Measurements from ENCODE around the gene MALT1. TPM values are rescaled to one million over a fixed set of nuclear protein-coding genes. Genes with fewer than 3 reads are reported as not detected.
"Not testable (repeated sequence)": the region's sequence is repeated elsewhere in the genome, so short reads cannot be mapped to it uniquely, and the experiment has no call there.

MALT1 gene
- total RNA-seq, 2 experiments from 2014 or later = 14.4 to 18.5 TPM

GRCh38 chr18:58639751-58640427 is 31.4 kb upstream of the MALT1 start:
- no peak for TF ChIP-seq CTCF (conservative IDR thresholded peaks at IDR 0.05; ENCODE audit: low read length)
- TF ChIP-seq EZH2phosphoT487 (IDR thresholded peaks at IDR 0.05; ENCODE audit: borderline replicate concordance, low read depth, low read length) = no peak
- POLR2A ChIA-PET = no interaction called here
- H3K9me3 ChIP-seq (ENCODE audit: low read length) = no peaks in the 10 kb centered on the region

DNA sequence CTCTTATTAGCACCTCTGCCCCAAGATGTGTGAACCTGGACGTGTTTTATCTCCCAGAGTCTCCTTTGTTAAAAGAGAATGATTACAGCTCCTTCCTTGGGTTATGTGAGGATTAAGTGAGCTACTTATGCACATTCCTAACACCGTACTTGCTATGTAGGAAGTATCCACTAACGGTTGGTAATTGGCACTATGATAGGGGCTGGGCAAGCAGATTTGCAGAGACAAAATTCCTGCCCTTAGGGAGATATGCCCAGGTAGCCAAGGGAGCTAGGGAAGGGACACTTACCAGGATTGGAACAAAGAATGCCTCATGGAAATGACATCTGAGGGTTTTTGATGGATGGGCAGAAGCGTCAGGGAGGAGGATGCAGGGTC is 30.8 kb upstream of the MALT1 start:
- Histone ChIP-seq H3K9me3 (ENCODE audit: low read length) (no peaks in the 10 kb centered on the region), H3K36me3 (ENCODE audit: insufficient read depth, low read length) (no peaks in the 10 kb centered on the region), H3K4me2 (ENCODE audit: low read length) (no peak overlapping the region), H3K9me2 (ENCODE audit: insufficient read depth, low read length) (no peaks in the 10 kb centered on the region), H2AFZ (ENCODE audit: low read length) (no peak overlapping the region), H4K20me1 (ENCODE audit: insufficient read depth, low read length) (no peaks in the 10 kb centered on the region), H3K4me1 (ENCODE audit: insufficient read depth, low read length, poor library complexity, severe bottlenecking) (peaks cover 9% of the 10 kb centered on the region), H3K27ac (ENCODE audit: low read depth, low read length, poor library complexity, severe bottlenecking) (no peak overlapping the region), H3K4me3 (ENCODE audit: low read depth, low read length, poor library complexity, severe bottlenecking) (no peak overlapping the region), H3K79me2 (ENCODE audit: insufficient read depth, low read depth, low read length) (no peaks in the 10 kb centered on the region)
- no TSS peak for BruUV-seq (replicated peaks)
- TF ChIP-seq EZH2phosphoT487 (IDR thresholded peaks at IDR 0.05; ENCODE audit: borderline replicate concordance, low read depth, low read length) (no peak), CTCF (conservative IDR thresholded peaks at IDR 0.05; ENCODE audit: low read length) (no peak)
- CTCF ChIA-PET (ENCODE audit: unreplicated experiment) = no interaction called here
- POLR2A ChIA-PET = no interaction called here
- intact Hi-C loops (cut with micrococcal nuclease; ENCODE audit: unreplicated experiment) = no loop called here
- no peak for DNase-seq (ENCODE audit: low spot score)

More at GRCh38 chr18:58639751-58640427, 31.4 kb upstream of the MALT1 start:
- no TSS peak for BruUV-seq (replicated peaks)
- no peak for DNase-seq (ENCODE audit: low spot score)
- H3K9me2 ChIP-seq (ENCODE audit: insufficient read depth, low read length) = no peaks in the 10 kb centered on the region
- H4K20me1 ChIP-seq (ENCODE audit: insufficient read depth, low read length) = no peaks in the 10 kb centered on the region
- H3K4me2 ChIP-seq (ENCODE audit: low read length) = no peak overlapping the region
- no peaks in the 10 kb centered on the region for H3K36me3 ChIP-seq (ENCODE audit: insufficient read depth, low read length)
- intact Hi-C loops (cut with micrococcal nuclease; ENCODE audit: unreplicated experiment) = no loop called here
- H3K4me1 ChIP-seq (ENCODE audit: insufficient read depth, low read length, poor library complexity, severe bottlenecking) = peaks cover 9% of the 10 kb centered on the region
- H3K4me3 ChIP-seq (ENCODE audit: low read depth, low read length, poor library complexity, severe bottlenecking) = no peak overlapping the region
- no peak overlapping the region for H3K27ac ChIP-seq (ENCODE audit: low read depth, low read length, poor library complexity, severe bottlenecking)
- CTCF ChIA-PET (ENCODE audit: unreplicated experiment) = no interaction called here
- peak overlapping the region; percentile 50; the same call in 1 of the 2 replicates for H2AFZ ChIP-seq (ENCODE audit: low read length)
- no peaks in the 10 kb centered on the region for H3K79me2 ChIP-seq (ENCODE audit: insufficient read depth, low read depth, low read length)

DNA sequence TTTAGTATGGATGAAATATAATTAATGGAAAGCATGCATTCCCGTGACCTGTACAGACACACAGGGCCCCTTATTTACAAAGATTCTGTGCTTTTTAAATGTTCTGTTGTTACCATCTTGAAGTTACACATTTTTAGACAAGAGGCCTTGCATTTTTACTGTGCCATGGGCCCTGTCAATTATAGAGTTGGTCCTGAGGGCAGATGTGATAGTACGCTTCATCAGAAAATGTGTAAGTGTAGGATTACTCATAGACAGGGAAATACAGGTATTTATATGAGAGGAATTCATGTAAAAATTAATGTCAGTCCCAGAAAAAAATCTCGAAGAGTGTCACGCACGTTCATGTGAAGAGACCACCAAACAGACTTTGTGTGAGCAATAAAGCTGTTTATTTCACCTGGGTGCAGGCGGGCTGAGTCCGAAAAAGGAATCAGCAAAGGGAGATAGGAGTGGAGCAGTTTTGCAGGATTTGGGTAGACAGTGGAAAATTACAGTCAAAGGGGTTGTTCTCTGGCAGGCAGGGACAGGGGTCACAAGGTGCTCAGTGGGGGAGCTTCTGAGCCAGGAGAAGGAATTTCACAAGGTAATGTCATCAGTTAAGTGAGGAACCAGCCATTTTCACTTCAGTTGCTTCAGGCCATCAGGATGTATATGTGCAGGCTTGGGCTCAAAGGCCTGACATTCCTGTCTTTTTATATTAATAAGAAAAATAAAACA is 30.2 kb upstream of the MALT1 start:
- ChIA-PET POLR2A (interaction anchor here (0.7 kb wide), 1 partner anchor 12 kb away, joined by 3 read pairs; the partner anchor contains the start of gene ALPK2), CTCF (ENCODE audit: unreplicated experiment) (no interaction called here)
- Histone ChIP-seq H3K9me2 (ENCODE audit: insufficient read depth, low read length) (no peaks in the 10 kb centered on the region), H3K27ac (ENCODE audit: low read depth, low read length, poor library complexity, severe bottlenecking) (no peak overlapping the region), H2AFZ (ENCODE audit: low read length) (no peak overlapping the region), H4K20me1 (ENCODE audit: insufficient read depth, low read length) (no peaks in the 10 kb centered on the region), H3K4me3 (ENCODE audit: low read depth, low read length, poor library complexity, severe bottlenecking) (no peak overlapping the region), H3K9me3 (ENCODE audit: low read length) (no peaks in the 10 kb centered on the region), H3K36me3 (ENCODE audit: insufficient read depth, low read length) (no peaks in the 10 kb centered on the region), H3K4me2 (ENCODE audit: low read length) (no peak overlapping the region), H3K4me1 (ENCODE audit: insufficient read depth, low read length, poor library complexity, severe bottlenecking) (peaks cover 9% of the 10 kb centered on the region), H3K79me2 (ENCODE audit: insufficient read depth, low read depth, low read length) (no peaks in the 10 kb centered on the region)
- intact Hi-C loops (cut with micrococcal nuclease; ENCODE audit: unreplicated experiment) = no loop called here
- no TSS peak for BruUV-seq (replicated peaks)
- TF ChIP-seq EZH2phosphoT487 (IDR thresholded peaks at IDR 0.05; ENCODE audit: borderline replicate concordance, low read depth, low read length) (no peak), CTCF (conservative IDR thresholded peaks at IDR 0.05; ENCODE audit: low read length) (no peak)
- DNase-seq (ENCODE audit: low spot score) = no peak

GRCh38 chr18:58643557-58643956 is 27.7 kb upstream of the MALT1 start:
- CTCF ChIA-PET (ENCODE audit: unreplicated experiment) = not testable (repeated sequence)

More at GRCh38 chr18:58643557-58643956, 27.7 kb upstream of the MALT1 start:
- H2AFZ ChIP-seq (ENCODE audit: low read length); H3K79me2 ChIP-seq (ENCODE audit: insufficient read depth, low read depth, low read length); H3K9me2 ChIP-seq (ENCODE audit: insufficient read depth, low read length); POLR2A ChIA-PET; H3K36me3 ChIP-seq (ENCODE audit: insufficient read depth, low read length); DNase-seq (ENCODE audit: low spot score); H3K27ac ChIP-seq (ENCODE audit: low read depth, low read length, poor library complexity, severe bottlenecking); H3K9me3 ChIP-seq (ENCODE audit: low read length); H3K4me3 ChIP-seq (ENCODE audit: low read depth, low read length, poor library complexity, severe bottlenecking); intact Hi-C loops (cut with micrococcal nuclease; ENCODE audit: unreplicated experiment); H3K4me2 ChIP-seq (ENCODE audit: low read length); H4K20me1 ChIP-seq (ENCODE audit: insufficient read depth, low read length); H3K4me1 ChIP-seq (ENCODE audit: insufficient read depth, low read length, poor library complexity, severe bottlenecking); BruUV-seq (replicated peaks): not testable (repeated sequence)

Measured in OCI-LY7 (cell line).